Fibroblast of skin of left biceps (primary cell): ENCODE data around the gene SYNGR4.
"Not testable (repeated sequence)": the region's sequence is repeated elsewhere in the genome, so short reads cannot be mapped to it uniquely, and the experiment has no call there.

ENCODE experiments used
- DNase-seq, 2 experiments: peaks; one replicate each; pipeline ENCODE4 v3.0.0-alpha.2; 2013; ENCODE audit warnings: low read depth in 2 of 2

SYNGR4 gene

GRCh38 chr19:48371367-48371766 lies 7.2 kb downstream of the SYNGR4 start:
- no peak for DNase-seq

DNA sequence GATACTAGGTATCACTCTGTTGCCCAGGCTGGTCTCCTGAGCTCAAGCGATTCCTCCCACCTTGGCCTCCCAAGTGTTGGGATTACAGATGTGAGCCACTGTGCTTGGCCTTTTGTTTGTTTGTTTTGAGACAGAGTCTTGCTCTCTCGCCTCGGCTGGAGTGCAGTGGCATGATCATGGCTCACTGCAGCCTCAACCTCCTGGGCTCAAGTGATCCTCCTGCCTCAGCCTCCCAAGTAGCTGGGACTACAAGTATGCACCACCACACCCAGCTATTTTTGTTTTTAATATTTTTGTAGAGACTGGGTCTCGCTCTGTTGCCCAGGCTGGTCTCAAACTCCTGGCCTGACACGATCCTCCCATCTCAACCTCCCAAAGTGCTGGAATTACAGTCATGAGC lies 7.6 kb downstream of the SYNGR4 start:
- not testable (repeated sequence) for DNase-seq

DNA sequence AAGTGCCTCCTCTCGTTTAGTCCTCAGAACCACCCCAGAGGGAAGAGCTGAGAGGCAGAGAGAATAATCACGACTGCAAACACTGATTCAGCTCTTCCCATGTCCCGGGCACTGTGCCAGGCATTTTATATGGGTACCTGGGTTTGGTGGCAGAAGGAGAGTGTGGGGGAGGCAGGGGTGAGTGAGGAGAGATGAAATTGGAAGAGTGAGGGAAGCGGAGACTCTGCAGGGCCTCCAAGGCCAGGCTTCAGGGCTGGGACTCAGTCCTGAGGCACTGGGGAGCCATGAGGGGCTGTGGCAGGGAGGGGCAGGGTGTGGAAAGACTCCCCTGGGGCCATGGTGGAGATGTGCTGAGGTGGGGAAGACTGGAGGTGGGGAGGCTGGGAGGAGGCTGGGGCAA lies 8.7 kb downstream of the SYNGR4 start:
- no peak for DNase-seq

GRCh38 chr19:48373567-48373966 lies 9.4 kb downstream of the SYNGR4 start:
- no peak for DNase-seq

GRCh38 chr19:48378194-48378570 lies 14.0 kb downstream of the SYNGR4 start:
- no peak for DNase-seq

DNA sequence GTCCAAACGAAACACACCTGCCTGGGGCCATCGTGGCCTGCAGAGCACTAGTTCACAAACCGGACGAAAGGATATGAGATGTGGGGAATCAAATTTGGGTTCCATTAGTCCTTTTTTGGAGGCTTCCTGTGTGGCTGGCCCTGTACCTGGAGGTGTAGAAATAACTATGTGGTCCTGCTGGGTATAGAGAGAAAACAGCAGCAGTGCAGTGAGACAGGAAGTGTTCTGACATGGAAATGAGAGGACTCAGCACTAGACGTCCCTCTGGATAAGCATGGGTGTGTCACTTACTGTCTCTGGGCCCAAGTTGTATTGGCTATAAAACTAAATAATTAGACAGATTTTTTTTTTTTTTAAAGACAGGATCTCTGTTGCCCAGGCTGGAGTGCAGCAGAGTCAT lies 14.9 kb downstream of the SYNGR4 start:
- DNase-seq: no peak

GRCh38 chr19:48381178-48381950 lies 17.2 kb downstream of the SYNGR4 start:
- no peak for DNase-seq

- DNase-seq: no peak
These were observed 18.1 kb downstream of the SYNGR4 start for GRCh38 chr19:48382286-48382685.

GRCh38 chr19:48385461-48386087 lies 21.4 kb downstream of the SYNGR4 start:
- no peak for DNase-seq

DNA sequence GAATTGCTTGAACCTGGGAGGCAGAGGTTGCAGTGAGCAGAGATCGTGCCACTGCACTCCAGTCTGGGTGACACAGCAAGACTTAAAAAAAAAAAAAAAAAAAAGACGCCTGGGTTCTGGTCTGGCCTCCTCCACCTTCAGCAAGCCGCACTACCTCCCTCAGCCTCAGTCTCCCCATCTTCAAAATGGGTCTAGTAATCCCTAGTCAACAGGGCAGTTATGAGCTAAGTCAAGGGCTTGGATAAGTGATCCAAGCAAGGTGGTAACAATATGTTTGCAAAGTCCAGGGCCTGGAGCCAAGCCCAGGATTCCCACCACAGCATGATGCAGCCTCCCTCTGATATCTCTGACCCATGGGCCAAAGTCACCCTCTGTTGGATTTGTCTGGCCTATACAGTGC lies 22.8 kb downstream of the SYNGR4 start:
- DNase-seq: no peak

GRCh38 chr19:48390188-48391099 lies 26.3 kb downstream of the SYNGR4 start:
- no peak for DNase-seq

DNA sequence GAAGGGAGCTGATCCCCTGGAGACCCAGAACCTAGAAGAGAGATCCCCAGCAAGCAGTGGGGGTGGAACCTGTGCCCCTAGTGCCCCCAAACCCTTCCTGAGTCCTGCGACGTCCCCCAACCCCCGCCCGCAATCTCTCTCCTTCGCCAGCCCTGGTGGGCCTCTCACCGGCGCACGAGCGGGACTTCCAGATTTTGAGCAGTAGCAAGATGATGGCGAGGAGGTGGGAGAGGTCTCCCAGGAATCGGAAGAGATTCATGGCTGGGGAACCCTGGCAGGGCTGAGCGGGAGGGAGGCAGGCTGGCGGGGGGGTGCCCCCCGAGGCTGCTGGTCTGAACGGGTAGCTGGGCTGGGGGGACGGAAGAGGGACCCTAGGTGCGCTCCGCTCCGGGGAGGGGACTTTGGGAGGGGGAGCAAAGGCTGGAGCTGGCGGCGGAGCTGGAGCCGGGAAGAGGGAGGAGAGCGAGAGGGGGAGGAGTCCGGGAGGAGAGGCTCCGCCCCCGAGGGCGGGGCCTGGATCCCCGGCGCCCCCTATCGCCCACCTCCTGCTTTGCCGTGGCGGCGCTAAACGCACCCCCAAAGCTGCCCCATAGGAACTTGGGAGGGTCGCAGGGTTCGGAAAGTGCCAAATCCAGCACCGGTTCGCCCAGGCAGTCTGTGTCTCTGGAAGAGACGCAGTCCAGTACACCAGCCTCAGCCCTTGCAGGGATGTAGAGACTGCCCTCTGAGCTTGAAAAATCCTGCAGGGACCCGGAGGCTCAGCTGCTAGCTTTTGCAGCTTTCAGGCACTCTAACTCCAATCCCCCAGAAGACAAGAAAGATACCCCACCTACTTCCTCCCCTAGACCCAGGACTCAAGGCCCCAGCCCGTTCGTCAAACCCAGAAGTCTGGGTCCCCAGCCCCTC lies 27.2 kb downstream of the SYNGR4 start, which contains the start of gene KDELR1:
Gene KDELR1, minus strand, starts transcription at position 452 of the 906 bp plus-strand sequence. Its CDS starts 193 bp downstream, at position 259.
- peak in 1 of 2 experiments; percentile 32 for DNase-seq

DNA sequence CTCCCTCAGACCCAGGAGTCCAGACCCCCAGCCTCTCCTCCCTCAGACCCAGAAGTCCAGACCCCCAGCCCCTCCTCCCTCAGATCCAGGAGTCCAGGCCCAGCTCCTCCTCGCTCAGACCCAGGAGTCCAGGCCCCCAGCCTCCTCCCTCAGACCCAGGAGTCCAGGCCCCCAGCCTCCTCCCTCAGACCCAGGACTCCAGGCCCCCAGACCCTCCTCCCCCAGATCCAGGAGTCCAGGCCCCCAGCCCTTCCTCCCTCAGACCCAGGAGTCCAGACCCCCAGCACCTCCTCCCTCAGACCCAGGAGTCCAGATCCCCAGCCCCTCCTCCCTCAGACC lies 27.8 kb downstream of the SYNGR4 start:
- DNase-seq: not testable (repeated sequence)

DNA sequence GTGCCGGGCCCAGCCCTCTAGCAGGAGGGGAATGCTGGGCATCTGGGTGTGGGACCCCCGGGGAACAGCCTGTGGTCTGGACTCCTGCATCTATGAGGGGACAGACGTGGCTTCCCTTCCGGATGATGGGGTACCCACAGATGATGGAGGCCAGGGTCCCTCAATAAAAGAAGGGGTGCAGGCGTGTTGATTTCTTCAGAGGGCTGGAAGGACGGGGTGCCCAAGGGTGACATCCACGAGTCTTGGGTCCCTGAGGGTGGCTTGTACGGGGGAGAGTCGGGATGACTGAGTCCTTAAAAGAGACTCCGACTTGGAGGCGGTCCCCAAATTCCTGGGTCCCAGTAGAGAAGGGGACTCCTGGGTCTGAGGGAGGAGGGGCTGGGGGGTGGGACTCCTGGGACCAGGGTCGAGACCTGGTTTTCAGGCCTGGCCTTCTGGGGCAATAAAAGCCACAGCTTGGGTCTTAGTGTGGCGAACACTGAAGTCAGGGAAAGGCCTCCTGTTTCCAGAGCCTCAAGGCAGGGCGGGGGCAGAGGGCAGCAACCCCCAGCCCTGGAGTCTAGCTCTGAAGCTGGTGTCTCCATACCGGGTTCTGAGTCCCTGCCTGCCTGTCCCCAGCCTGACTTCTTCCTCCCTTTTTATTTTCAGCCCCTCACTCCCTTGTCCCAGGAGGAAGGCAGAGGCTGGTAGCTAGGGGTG lies 28.8 kb downstream of the SYNGR4 start:
- no peak for DNase-seq

DNA sequence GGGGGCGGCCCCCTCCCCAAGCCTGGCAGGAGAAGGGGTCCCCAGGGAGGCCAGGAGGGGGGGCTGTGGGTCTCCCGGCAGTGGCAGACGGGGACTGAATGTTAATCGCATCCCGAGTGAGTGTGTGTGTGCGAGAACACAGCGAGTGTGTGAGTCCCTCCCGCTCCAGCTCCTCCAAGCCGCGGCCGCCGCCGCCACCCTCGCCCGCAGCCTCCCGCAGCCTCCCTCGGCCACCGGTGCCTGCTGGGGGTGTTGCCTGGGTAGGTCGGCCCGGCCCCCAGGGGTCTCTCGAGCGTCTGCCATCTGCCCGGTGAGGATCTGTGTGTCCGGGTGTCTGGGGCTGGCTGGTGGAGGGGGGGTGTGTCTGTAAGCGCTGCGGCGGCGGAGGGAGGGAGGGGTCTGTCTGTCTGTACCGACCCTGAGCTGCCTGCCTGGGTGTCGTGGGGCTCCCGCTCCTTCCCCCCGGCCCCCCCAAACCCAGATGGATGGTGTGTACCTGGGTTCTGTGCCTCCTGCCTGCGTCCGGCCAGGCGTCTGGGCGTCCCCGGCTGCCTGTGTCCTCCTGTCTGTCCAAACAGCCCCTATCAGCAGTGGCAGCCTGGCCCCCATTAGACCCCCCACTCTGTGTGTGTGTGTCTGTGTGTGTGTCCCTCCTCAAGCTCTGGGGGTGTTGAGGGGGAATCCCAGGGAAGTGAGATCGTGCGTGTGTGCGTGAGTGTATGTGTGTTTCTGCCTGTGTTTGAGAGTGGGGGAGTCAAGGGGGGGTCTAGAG lies 29.6 kb downstream of the SYNGR4 start, which contains the start of gene GRIN2D:
Gene GRIN2D, plus strand, starts transcription at position 110 of the 772 bp plus-strand sequence. CDS start 4,725 bp downstream, outside the sequence.
- no peak for DNase-seq

DNA sequence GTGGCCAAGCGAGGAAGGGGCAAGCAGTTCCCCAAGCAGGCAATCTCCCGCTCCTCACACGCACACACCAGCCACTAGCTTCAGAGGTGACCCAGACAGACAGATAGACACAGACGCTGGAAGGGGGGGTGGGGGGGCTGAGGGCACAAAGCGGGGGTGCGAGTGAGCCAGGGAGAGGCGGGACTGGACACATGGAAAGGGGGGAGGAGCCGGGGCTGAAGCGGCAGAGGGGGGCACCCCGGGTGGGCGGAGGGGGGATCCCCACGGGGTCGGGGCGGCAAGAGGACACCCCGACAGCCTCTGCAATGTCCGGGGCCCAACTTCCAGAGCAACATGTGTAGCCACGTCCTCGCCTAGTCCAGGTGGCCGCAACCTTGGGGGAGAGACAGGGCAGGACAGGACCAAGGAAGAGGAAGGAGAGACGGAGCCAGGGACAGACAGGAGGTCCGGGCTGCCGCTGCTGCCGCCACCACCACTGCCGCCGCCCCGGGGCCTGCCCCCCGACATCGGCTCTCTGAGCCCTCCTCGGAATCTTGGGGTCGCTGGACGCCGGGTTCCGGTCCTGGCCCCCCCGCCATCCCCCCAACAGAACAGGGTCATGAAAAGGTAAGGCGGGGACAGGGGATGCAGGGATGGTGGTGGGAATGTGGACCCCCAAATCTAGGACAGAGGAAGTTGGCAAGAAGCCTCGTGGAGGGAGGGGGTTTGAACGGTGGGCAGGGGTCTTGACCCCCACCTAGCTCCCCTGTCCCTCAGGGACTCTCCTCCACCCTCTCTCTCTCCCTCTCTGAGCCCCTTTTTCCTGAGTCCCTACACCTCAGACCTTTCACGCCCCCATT lies 30.4 kb downstream of the SYNGR4 start:
- DNase-seq: no peak

GRCh38 chr19:48395170-48395455 lies 30.9 kb downstream of the SYNGR4 start:
- DNase-seq: no peak

DNA sequence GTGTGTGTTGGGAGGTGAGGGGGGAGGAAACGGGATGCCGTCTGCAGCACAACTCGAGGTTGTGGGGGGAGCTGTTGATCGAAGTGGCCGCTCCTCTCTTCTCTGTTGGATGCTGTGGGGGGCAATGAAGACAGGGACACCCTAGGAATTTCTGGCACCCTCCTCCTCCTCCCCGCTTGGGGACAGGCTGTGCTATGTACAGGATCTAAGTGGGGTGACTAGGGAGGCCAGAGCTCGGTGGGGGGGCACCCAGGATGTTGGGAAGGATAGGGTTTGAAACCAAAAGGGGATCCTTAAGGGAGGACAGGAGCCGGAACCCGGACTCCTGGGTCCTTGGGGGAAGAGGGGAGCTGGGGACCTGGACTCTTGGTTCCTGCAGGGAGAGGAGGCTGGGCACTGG lies 31.3 kb downstream of the SYNGR4 start:
- no peak for DNase-seq
